H1 (cell line): Measurements from ENCODE around the gene C11orf71. TPM values are rescaled to one million over a fixed set of nuclear protein-coding genes. Genes with fewer than 3 reads are reported as not detected.

Experiments used
- CHD7 ChIP-seq: fragments of 300-600 bp; sonication (generic); IDR thresholded peaks from 2 replicates; pipeline ENCODE4 v1.7.1; 2012; ENCODE audit warnings: low read length, moderate library complexity, mild to moderate bottlenecking, inconsistent platforms; ENCODE audit not compliant: insufficient replicate concordance
- polyA plus RNA-seq, 7 experiments: library from polyadenylated mRNA; depleted of rRNA in 3 of 7; stranded (reverse) in 5 of 7; unstranded in 2 of 7; fragments of >200 nt in 5 of 7; fragments of 200-250 nt in 2 of 7; gene quantifications; 1 replicate in 5 of 7; 2 replicates in 1 of 7; 4 replicates in 1 of 7; pipeline versions ENCODE4 v1.2.1 to v1.2.3, GENCODE V29; 2011 to 2013; ENCODE audit warnings: missing spikeins in 2 of 7, mixed read lengths in 2 of 7
- total RNA-seq: library from RNA; stranded (reverse); fragmentation: NEBNext Ultra II Directional; extraction: Animal tissue kit (Norgen Biotek cat#: 25700); gene quantifications from 2 replicates; pipeline ENCODE4 v1.2.1, GENCODE V29; 2021

The C11orf71 gene
- total and polyA plus RNA-seq, 2 of the 8 experiments (the other 6 are each of a cell fraction or from before 2014, with no cell fraction given): 5.4 to 8.7 TPM

- no peak for TF ChIP-seq CHD7
Observed at GRCh38 chr11:114367244-114367957, 32.9 kb downstream of the C11orf71 start (continued).
